Astrocyte of the spinal cord (primary cell): ENCODE data around the gene AQP7.

Experiments used
- DNase-seq: peaks from one replicate; pipeline ENCODE4 v3.0.0; 2011; ENCODE audit warnings: low read depth, low spot score
- H3K4me3 ChIP-seq: 2 replicates; pipeline ENCODE4 v1.5.1; 2011; ENCODE audit warnings: low read depth, mild to moderate bottlenecking, low read length, moderate library complexity
- in situ Hi-C: cut with HindIII; loops from 2 replicates; pipeline ENCODE4 v1.10.0; 2017; ENCODE audit warnings: low sequenced_read_pairs
- TF ChIP-seq, protein P1 (sequence below): IDR thresholded peaks from 2 replicates; pipeline ENCODE4 v1.5.1; 2012; ENCODE audit warnings: low read depth, mild to moderate bottlenecking, low read length, inconsistent platforms

The AQP7 gene

DNA sequence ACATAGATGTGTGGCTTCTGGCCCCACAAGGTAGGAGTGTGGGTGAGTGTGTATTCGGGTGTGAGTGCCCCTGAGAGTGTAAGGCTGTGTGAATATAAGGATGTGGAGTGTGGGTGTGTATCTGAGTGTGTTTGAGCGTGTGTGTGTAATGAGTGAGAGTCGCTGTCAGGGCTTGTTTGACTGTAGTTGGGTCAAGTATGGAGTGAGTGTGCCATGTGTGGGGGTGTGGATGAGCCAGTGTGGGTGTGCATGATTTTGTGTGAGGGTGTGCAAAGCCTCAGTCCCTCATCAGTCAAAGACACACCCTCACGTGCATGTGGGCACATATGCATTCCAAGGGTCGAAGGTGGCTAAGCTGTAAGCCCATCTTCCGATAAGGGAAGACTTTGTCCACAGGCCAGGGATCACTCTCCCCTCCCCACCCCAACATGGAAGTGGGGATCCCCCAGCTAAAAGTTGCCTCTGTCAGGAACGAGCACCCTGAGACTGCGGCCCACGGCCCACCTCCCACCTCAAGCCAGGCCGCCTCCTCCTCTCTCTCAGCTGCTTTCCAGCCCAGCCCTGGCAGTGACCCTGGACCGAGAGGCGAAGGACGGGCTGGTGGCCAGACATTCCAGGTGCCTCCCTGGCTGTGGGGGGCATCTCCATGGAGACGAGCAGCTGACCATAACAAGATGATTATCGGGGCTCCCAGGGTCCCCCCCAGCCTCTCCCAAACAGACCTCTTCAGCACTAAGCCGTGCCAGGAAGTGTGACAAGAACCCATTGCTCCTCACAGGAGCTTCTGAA lies 32.1 kb upstream of the AQP7 start:
- DNase-seq = no peak
- TF ChIP-seq, protein P1, sequence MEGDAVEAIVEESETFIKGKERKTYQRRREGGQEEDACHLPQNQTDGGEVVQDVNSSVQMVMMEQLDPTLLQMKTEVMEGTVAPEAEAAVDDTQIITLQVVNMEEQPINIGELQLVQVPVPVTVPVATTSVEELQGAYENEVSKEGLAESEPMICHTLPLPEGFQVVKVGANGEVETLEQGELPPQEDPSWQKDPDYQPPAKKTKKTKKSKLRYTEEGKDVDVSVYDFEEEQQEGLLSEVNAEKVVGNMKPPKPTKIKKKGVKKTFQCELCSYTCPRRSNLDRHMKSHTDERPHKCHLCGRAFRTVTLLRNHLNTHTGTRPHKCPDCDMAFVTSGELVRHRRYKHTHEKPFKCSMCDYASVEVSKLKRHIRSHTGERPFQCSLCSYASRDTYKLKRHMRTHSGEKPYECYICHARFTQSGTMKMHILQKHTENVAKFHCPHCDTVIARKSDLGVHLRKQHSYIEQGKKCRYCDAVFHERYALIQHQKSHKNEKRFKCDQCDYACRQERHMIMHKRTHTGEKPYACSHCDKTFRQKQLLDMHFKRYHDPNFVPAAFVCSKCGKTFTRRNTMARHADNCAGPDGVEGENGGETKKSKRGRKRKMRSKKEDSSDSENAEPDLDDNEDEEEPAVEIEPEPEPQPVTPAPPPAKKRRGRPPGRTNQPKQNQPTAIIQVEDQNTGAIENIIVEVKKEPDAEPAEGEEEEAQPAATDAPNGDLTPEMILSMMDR = no peak
- in situ Hi-C loops = no loop called here
- H3K4me3 ChIP-seq = no peak overlapping the region

DNA sequence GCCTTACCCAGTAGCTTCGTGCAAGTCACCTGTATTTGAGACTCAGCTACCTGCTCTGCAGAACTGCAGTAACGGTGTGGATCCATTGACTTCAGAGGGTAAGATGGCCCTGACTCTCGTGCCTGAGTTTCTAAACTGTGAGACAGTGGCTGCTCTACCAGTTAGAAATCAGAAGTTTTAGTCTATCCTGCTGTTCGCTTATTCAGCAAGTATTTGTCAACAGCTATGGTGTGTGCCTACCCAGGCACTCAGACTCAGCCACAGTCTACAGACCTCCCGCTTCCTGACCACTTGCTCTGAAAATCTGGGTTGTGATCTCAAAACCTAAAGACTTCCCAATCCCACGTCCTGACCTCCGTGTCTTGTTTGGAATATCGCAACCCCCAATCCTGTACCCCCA lies 31.5 kb upstream of the AQP7 start:
- H3K4me3 ChIP-seq = no peak overlapping the region
- in situ Hi-C loops = no loop called here
- DNase-seq = no peak
- TF ChIP-seq, protein P1 = no peak

DNA sequence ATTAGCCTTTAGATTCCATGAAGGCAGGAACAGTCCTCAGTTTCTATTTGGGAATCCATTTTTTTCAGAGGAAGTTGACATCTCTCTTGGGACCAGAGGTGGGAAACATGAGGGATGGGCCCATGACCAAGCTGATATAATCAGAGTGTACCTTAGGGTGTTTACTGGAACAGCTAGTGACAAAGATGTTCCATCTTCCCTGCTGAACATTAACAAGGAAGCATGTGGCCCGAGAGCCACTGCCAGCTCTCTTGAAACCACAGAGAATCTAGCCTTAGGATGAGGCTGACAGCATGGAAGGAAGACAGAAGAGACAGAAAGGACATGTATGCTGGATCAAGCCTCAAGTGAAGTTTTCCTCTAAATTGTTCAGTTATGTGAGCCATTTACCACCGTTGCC lies 29.1 kb upstream of the AQP7 start:
- no peak overlapping the region for H3K4me3 ChIP-seq
- in situ Hi-C loops = no loop called here
- TF ChIP-seq, protein P1 = no peak
- no peak for DNase-seq

DNA sequence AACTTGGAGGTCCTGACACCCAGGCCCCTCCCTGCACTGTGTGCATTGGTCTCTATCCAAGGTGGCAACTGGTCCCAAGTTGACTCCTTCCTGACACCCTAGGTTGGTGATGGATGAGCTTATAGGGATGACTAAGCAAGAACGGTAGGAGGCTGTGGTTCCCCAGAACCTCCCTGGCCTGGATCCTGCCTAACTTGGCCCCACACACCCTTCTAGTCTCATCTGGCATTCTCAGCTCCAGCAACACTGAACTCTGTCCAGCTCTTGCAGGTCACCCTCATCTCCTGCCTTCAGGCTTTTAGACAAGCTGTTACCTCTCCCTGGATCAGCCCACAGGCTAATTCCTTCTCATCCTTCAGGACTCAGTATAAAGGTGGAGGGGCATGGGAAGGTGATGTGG lies 28.6 kb upstream of the AQP7 start:
- in situ Hi-C loops = no loop called here
- TF ChIP-seq, protein P1 = no peak
- H3K4me3 ChIP-seq = no peak overlapping the region
- no peak for DNase-seq

DNA sequence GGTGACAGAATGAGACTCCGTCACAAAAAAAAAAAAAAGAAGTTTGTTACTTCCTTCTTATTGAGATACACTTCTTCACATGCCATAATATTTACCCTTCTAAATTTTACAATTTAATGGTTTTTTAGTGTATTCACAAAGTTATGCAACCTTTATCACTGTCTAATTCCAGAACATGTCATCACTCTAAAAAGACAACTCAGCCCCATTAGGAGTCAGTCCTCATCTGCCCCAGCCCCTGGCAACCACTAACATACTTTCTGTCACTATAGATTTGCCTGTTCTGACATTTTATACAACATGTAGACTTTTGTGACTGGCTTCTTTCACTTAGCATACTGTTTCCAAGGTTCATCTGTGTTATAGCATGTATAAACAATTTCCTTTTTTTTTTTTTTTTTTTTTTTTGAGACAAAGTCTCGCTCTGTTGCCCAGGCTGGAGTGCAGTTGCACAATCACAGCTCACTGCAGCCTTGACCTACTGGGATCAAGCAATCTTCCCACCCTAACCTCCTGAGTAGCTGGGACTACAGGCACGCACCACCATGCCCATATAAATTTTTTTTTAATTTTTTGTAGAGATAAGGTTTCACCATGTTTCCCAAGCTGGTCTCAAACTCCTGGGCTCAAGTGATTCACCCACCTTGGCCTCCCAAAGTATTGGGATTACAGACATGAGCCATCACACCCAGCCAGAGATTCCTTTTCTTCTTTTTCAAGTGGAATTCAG lies 27.1 kb upstream of the AQP7 start:
- H3K4me3 ChIP-seq = no peak overlapping the region
- DNase-seq = no peak
- in situ Hi-C loops = no loop called here
- TF ChIP-seq, protein P1 = no peak

DNA sequence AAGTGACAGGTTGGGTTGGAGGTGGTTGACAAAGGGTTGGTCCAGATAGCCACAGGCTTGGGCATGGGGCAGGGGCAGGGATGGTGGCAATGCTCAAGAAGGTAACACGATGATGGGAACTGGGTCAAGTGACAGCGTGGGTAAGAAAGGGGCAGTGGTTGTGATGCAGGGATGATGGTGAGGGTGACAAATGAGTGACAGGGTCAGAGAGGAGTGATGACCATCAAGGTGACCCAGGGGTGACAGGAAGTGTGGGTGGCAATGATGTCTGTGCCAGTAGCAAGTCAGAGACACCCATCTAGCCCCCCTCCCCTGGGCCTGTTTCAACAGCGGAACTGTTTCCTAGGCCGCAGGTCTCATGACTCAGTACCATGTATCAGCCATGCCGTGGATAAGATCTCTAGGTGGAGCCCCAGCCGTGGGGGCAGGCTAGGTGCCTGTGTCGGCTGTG lies 24.5 kb upstream of the AQP7 start:
- no peak for DNase-seq
- in situ Hi-C loops = no loop called here

More for the DNA sequence above, 24.5 kb upstream of the AQP7 start:
- H3K4me3 ChIP-seq = no peak overlapping the region
- TF ChIP-seq, protein P1 = no peak
